Skeletal muscle satellite cell (primary cell): ENCODE data around the gene STRA6.

Experiments
- H3K27me3 ChIP-seq: 2 replicates; pipeline ENCODE4 v1.7.0; 2013; ENCODE audit warnings: low read length; ENCODE audit not compliant: control insufficient read depth, insufficient read depth
- H3K36me3 ChIP-seq: 2 replicates; pipeline ENCODE4 v1.7.0; 2013; ENCODE audit warnings: mild to moderate bottlenecking, control low read depth, low read length; ENCODE audit not compliant: insufficient read depth
- H3K4me1 ChIP-seq: 2 replicates; pipeline ENCODE4 v1.7.0; 2013; ENCODE audit warnings: low read length; ENCODE audit not compliant: control insufficient read depth, insufficient read depth
- H3K4me2 ChIP-seq: 2 replicates; pipeline ENCODE4 v1.7.0; 2013; ENCODE audit warnings: mild to moderate bottlenecking, low read length
- H3K4me3 ChIP-seq: 2 replicates; pipeline ENCODE4 v1.7.0; 2013; ENCODE audit warnings: low read length
- H3K9ac ChIP-seq: 2 replicates; pipeline ENCODE4 v1.7.0; 2013; ENCODE audit warnings: mild to moderate bottlenecking, low read depth, low read length, moderate library complexity
- H3K9me3 ChIP-seq: replicated peaks from 2 replicates; pipeline ENCODE4 v1.7.0; 2013; ENCODE audit warnings: mild to moderate bottlenecking, control low read depth, low read length

The STRA6 gene

DNA sequence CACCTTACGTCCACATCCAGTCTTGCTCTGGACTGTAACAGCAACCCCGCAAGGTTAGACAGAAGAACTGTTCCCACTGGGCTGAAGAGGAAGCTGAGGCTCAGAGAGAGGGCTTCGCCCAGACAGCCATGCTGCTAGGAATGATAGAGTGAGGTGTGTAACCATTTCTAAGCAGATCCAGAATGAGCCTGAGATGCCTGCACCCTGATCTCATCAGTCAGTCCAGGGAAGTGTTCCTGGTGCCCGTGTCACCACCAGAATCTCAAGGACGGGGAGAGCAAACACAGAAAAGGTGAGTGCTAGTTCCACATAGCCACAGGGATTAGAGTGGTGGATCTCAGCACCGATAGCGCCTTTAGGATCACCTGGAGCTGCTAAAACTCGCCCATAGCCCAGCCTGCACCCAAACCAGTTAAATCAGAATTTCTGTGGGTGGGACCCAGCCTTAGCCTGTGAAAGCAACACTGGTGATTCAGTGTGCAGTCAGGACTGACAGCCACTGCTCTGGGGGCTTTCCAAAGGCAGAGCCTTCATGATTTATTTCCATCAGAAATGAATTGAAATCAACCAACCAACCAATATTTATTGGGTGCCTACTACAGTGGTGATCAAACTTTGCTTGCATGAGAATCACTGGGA is 16.8 kb downstream of the STRA6 start:
- Histone ChIP-seq H3K4me1 (peaks cover 15% of the 10 kb centered on the region), H3K36me3 (no peaks in the 10 kb centered on the region), H3K9ac (no peak overlapping the region), H3K4me2 (no peak overlapping the region), H3K4me3 (no peak overlapping the region), H3K27me3 (peaks cover 4% of the 10 kb centered on the region), H3K9me3 (no peaks in the 10 kb centered on the region)

DNA sequence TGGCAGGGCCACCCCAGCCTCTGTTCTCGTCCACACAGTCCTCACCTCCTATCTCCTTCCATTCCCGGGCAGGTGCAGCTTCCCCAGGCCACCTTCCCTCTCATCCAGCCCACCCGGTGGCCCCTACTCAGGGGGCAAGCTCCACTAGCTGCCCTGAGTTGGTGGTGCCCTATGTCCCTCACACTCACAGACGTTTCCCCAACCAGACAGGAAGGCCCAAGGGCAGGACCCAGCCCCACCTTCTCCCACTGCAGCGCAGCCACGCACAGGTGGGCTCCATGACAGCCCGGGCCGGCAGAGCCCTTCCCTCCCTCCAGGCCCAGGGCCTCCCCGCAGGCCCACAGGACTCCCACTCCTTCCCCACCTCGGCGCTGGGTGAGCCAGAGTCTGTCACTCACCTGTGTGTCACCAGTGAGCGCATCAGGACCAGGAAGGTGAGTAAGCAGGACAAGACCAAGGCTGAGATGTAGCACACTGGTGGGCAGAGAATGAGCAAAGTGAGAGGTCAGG is 17.9 kb downstream of the STRA6 start:
- Histone ChIP-seq H3K4me3 (no peak overlapping the region), H3K9ac (no peak overlapping the region), H3K4me1 (peaks cover 27% of the 10 kb centered on the region), H3K9me3 (no peaks in the 10 kb centered on the region), H3K27me3 (peaks cover 4% of the 10 kb centered on the region), H3K4me2 (no peak overlapping the region), H3K36me3 (no peaks in the 10 kb centered on the region)

DNA sequence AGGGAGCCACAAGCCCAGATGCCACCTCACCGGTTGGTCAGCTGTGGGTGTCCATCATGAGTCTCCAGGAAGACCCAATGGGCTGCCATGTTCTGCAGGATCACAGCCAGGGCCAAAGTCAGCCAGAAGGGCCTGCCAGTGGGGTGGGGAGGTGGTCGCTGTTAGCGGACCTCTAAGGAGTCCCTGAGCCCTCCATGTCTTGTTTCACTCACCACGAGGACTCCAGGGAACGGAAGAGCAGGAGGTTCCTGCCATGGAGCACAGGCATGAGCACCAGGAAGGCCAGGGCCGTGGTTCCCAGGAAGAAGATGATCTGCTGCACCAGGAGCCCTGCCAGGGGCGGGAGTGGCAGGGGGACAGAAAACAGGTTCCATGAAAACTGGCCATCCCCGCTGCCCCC is 20.5 kb downstream of the STRA6 start:
- no peaks in the 10 kb centered on the region for H3K9me3 ChIP-seq
- no peaks in the 10 kb centered on the region for H3K36me3 ChIP-seq
- no peak overlapping the region for H3K9ac ChIP-seq
- H3K4me1 ChIP-seq = peaks cover 51% of the 10 kb centered on the region
- peaks cover 4% of the 10 kb centered on the region for H3K27me3 ChIP-seq
- H3K4me2 ChIP-seq = no peak overlapping the region
- no peak overlapping the region for H3K4me3 ChIP-seq

DNA sequence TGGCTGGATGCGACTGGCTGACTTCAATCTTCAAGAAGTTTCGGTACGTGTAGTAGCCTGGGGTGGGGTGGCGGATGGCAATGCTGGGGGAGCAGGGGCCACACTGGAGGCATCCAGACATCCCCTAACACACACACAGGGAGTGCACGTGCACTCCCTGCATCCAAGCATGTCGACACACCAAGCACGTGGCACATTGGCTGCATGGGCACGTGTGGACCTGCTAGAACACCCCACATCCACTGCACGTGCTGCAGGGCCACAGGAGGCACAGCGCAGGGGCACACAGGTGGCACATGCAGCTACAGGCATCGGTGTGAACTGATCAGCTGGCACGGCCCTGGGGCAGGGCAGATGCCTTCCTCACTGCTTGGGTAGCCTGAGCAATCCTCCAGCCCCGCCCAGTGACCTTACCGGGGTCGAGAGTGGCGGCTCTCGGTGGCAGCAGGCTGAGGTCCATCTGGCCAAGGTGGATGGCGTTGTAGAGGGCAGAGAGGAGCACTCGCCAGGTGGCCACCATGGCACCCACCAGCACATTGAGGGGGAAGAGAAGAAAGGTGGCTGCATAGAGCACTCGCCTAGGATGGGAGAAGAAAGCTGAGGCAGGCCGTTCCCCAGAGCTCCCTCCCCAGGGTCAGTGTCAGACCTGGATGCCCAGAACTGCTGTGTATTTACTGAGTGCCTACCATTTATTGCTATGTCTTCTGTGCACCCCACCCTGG is 21.5 kb downstream of the STRA6 start:
- Histone ChIP-seq H3K36me3 (no peaks in the 10 kb centered on the region), H3K9me3 (no peaks in the 10 kb centered on the region), H3K4me3 (no peak overlapping the region), H3K9ac (peak overlapping the region; percentile 70), H3K27me3 (peaks cover 4% of the 10 kb centered on the region), H3K4me2 (no peak overlapping the region), H3K4me1 (peaks cover 55% of the 10 kb centered on the region)

DNA sequence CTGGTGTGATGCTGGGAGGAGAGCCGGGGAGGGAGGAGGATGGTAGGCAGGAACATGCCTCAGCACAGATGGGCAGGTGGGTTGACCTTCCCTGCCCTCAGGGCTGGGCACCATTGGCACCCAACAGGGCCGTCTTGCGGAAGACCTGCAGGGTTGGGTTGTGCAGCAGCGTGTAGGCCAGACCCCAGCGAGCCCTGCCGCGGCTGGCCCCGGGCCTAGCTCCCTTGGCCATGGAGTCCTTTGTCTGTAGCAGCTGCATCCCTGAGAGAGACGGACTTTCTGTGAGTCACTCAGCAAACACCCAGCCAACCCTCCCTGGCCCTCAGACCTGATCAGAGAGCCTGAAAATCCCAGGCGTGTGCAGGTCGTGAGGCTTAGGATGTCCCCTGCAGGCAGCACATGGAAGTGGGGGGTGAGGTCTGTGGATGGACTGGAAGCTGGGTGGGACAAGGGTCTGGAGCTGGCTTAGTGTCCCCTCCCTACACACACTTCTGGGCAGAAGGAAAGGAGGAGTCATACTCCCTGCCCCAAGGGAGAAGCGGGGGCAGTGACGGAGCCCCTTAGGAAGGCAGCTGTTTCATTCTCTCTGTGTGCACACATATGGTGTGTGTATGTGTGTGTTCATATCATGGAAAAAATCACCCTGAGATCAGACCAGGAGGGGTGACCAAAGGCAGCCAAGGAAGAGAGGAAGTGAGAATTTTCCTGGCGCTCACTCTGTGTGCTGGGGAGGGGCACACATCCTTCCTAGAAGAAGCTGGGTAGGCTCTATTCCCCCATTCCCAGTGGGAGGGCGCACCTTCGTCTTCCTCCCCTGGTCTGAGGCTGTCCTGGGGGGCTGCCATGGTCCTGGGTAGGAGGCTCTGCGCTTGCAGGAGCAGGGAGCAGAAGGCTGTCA is 22.4 kb downstream of the STRA6 start:
- H3K9ac ChIP-seq = peak overlapping the region; percentile 70

DNA sequence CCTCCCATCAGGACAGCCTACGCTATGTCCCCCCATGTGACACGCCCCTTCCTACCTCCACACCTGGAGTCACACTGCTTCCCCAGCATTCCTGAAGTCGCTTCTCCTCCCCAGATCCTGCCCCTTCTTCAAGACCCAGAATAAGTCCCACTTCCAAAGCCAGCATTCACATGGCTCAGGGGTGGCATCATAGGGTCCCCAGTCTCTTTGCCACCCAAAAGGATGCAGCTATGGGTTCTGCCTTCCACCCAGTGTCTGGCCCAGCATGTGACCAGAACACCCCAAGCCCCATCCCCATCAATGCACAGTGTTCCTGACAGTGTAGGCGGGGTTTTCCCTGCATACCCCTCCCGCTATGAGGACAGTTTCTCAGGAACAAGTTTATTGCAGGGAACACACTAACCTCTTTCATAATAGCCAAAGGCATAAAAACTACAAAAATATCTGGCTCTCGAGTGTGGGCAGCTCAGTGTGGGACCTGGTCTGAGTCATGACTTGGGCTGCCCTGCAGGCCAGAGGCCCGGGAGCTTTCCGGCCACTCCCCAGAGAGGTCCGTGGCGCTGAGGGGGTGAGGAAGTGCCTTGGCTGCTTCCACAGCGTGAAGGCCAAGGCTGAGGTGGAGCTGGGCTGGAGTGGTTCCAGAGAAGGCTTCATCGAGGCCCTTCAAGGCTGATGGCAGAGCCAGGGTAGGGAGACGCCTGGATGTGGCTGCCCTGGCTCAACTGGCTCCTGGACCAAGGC is 23.3 kb downstream of the STRA6 start:
- H3K4me1 ChIP-seq = peaks cover 47% of the 10 kb centered on the region
- H3K27me3 ChIP-seq = peaks cover 4% of the 10 kb centered on the region

More for the DNA sequence above, 22.4 kb downstream of the STRA6 start:
- no peaks in the 10 kb centered on the region for H3K36me3 ChIP-seq
- no peaks in the 10 kb centered on the region for H3K9me3 ChIP-seq
- H3K4me1 ChIP-seq = peaks cover 47% of the 10 kb centered on the region
- H3K4me3 ChIP-seq = peak overlapping the region; percentile 14
- peaks cover 4% of the 10 kb centered on the region for H3K27me3 ChIP-seq
- H3K4me2 ChIP-seq = peak overlapping the region; percentile 46

DNA sequence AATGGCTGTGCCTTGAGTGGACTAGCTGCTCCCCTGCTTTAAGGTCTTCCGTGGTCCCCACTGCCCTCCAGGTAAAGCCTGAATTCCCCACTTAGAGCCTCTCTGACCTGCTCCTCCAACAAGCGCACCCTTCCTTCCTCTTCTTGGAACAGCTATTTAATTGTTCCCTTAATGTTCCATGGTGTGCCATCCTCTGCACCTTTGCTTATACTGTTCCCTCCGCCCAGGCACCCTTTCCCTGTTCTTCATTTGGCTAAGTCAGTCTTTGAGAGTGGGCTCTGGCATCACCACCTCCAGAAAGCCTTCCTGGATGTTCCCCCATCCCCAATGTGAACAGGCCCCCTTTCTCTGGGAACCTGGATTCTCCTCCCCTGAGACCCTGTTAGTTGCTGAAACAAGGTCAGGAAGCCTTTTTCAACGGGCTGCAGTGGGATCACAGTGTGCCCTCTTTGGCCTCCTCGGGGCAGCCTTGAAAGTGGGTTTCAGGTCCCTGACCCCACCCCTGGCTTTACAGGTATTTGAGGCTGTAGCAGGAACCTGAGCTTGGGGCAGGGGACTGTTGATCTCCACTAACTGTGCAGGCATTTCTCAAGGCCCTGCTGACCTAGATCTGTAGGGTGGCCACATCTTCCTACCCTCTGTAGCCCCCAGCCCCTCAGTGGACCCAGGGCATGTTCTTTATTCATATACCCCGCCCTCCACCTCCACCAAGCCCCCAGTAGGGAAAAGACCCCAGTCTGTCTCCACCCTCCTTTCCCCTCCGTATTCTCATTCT is 24.1 kb downstream of the STRA6 start:
- peaks cover 54% of the 10 kb centered on the region for H3K4me1 ChIP-seq

More for the DNA sequence above, 23.3 kb downstream of the STRA6 start:
- H3K9me3 ChIP-seq = no peaks in the 10 kb centered on the region
- peak overlapping the region; percentile 14 for H3K4me3 ChIP-seq
- peak overlapping the region; percentile 70 for H3K9ac ChIP-seq
- peak overlapping the region; percentile 46 for H3K4me2 ChIP-seq
- no peaks in the 10 kb centered on the region for H3K36me3 ChIP-seq

DNA sequence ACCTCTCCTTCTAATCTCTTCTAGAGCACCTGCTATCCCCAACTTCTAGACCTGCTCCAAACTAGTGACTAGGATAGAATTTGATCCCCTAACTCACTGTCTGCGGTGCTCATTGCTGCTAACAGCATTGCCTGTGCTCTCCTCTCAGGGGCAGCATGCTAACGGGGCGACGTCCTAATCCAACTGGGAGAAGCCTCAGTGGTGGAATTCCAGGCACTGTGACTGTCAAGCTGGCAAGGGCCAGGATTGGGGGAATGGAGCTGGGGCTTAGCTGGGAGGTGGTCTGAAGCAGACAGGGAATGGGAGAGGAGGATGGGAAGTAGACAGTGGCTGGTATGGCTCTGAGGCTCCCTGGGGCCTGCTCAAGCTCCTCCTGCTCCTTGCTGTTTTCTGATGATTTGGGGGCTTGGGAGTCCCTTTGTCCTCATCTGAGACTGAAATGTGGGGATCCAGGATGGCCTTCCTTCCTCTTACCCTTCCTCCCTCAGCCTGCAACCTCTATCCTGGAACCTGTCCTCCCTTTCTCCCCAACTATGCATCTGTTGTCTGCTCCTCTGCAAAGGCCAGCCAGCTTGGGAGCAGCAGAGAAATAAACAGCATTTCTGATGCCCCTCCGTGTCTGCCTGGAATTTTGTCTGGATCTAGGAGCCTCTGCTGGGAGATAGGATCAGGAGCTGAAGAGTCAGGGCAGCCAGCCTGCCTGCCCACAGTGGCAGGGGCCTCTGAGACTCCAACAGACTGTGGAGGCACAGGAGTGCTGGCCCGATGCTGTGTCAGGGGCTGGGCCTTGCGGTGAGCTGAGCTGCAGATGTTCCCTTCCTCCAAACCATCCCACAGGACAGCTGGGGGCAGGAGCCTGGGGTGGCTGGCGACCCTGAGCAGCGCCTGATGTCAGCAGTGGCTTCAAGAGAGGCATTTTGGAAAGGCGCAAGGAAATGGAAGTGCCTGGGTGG is 26.0 kb downstream of the STRA6 start:
- H3K4me2 ChIP-seq = no peak overlapping the region
- H3K27me3 ChIP-seq = no peaks in the 10 kb centered on the region
- H3K9ac ChIP-seq = peak overlapping the region; percentile 3
- H3K9me3 ChIP-seq = no peaks in the 10 kb centered on the region
- no peaks in the 10 kb centered on the region for H3K36me3 ChIP-seq
- H3K4me1 ChIP-seq = peaks cover 58% of the 10 kb centered on the region
- H3K4me3 ChIP-seq = no peak overlapping the region

More for the DNA sequence above, 24.1 kb downstream of the STRA6 start:
- no peaks in the 10 kb centered on the region for H3K9me3 ChIP-seq
- H3K4me3 ChIP-seq = peak overlapping the region; percentile 1
- H3K36me3 ChIP-seq = no peaks in the 10 kb centered on the region
- peak overlapping the region; percentile 46 for H3K4me2 ChIP-seq
- H3K27me3 ChIP-seq = no peaks in the 10 kb centered on the region
- H3K9ac ChIP-seq = peak overlapping the region; percentile 16

DNA sequence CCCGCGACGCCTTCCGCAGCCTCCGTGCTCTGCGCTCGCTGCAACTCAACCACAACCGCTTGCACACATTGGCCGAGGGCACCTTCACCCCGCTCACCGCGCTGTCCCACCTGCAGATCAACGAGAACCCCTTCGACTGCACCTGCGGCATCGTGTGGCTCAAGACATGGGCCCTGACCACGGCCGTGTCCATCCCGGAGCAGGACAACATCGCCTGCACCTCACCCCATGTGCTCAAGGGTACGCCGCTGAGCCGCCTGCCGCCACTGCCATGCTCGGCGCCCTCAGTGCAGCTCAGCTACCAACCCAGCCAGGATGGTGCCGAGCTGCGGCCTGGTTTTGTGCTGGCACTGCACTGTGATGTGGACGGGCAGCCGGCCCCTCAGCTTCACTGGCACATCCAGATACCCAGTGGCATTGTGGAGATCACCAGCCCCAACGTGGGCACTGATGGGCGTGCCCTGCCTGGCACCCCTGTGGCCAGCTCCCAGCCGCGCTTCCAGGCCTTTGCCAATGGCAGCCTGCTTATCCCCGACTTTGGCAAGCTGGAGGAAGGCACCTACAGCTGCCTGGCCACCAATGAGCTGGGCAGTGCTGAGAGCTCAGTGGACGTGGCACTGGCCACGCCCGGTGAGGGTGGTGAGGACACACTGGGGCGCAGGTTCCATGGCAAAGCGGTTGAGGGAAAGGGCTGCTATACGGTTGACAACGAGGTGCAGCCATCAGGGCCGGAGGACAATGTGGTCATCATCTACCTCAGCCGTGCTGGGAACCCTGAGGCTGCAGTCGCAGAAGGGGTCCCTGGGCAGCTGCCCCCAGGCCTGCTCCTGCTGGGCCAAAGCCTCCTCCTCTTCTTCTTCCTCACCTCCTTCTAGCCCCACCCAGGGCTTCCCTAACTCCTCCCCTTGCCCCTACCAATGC is 27.1 kb downstream of the STRA6 start:
- Histone ChIP-seq H3K4me3 (no peak overlapping the region), H3K4me1 (peaks cover 50% of the 10 kb centered on the region)

More for the DNA sequence above, 27.1 kb downstream of the STRA6 start:
- H3K9ac ChIP-seq = no peak overlapping the region
- H3K9me3 ChIP-seq = no peaks in the 10 kb centered on the region
- H3K27me3 ChIP-seq = peaks cover 8% of the 10 kb centered on the region
- H3K4me2 ChIP-seq = no peak overlapping the region
- no peaks in the 10 kb centered on the region for H3K36me3 ChIP-seq
